T-helper 2 cell (primary cell): ENCODE data around the gene SLC49A3.
"Not testable (repeated sequence)": the region's sequence is repeated elsewhere in the genome, so short reads cannot be mapped to it uniquely, and the experiment has no call there.

ENCODE experiments used
- DNase-seq, 5 experiments: peaks; one replicate each; pipeline versions ENCODE4 v3.0.0 to v3.0.0-alpha.2; 2012 to 2022

The SLC49A3 gene

DNA sequence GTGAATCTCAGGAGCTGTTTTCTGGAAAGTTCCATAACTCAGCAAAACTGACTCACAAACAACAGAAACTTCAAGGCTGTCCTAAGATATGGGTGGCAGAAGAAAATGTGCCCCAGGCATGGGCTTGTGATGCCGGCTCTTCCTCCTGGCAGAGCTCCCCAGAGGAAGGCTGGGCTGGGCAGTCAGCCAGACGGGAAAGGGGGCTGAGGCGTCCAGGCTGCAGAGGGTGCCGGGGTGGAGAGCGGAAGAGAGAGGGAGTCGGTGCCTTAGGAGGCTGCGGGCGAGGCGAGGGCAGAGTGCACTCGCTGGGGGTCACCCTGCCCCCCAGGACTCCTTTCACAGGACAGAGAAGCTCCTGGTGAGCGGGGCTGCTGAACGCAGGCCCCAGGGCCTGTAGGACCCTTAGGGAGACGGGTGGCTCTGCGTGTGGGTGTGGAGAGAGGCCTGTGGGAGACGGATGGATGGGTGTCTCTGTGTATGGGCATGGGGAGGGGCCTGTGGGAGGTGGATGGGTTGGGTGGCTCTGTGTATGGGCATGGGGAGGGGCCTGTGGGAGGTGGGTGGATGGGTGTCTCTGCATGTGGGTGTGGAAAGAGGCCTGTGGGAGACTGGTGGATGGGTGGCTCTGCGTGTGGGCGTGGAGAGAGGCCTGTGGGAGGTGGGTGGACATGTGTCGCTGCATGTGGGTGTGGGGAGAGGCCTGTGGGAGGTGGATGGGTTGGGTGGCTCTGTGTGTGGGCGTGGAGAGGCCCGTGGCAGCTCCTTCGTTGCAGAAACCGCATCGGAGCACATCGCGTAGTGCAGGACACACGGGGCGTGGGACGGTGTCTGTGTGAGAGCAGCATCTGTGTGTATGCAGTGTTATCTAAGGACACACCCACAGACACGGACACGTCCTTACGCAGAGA lies 32.6 kb upstream of the SLC49A3 start:
- no peak for DNase-seq

GRCh38 chr4:720111-720860 lies 31.3 kb upstream of the SLC49A3 start:
- DNase-seq, result no peak

GRCh38 chr4:718460-718859 lies 29.5 kb upstream of the SLC49A3 start:
- no peak for DNase-seq

DNA sequence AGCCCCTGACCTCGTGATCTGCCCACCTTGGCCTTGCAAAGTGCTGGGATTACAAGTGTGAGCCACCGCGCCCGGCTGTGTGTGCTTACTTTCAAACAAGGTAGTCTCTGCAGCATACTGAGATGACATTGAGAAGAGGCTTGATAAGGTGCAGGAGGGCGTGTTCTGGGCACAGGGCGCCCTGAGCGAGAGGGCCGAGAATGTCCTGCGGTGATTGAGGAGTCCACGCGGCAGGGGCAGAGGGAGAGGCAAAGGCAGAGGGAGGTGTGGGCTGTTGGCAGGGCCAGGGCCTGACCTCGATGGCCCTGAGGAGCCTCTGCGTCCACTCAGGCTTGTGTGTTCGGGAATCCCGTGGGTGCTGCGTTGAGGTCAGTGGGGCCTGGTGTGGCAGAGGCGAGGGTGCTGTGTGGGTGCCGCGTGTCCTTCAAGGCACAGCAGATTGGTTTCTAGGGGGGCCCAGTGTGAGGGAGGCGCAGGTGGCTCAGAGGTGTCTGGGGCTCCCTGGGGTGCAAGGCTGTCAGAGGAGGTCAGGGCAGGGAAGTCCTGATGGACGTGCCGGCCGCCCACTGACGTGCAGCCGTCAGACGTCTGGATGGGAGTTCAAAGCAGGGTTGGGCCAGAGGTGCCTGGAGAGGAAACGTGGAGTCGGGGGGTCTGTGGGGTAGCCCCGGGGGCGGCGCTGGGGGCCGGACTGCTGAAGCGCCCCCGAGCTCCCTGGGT lies 28.8 kb upstream of the SLC49A3 start:
- DNase-seq, result no peak

DNA sequence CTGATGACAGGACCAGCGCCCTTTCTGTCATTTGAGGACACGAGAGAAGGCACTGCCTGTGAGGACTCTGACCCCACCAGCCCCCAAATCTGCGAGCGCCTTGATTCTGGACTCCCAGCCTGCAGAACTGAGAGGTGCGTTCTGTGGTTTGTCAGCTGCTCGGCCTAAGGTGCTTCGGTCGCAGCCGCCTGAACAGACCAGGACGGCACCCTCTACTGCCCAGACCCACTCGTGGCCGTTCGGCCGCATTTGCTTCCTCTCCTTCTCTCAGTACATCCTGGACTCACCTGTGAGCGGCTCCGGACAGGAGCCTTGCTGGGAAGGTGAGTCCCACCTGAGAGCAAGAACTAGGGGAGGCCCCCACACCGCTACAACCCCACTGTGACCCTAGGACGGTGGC lies 25.1 kb upstream of the SLC49A3 start:
- no peak for DNase-seq

DNA sequence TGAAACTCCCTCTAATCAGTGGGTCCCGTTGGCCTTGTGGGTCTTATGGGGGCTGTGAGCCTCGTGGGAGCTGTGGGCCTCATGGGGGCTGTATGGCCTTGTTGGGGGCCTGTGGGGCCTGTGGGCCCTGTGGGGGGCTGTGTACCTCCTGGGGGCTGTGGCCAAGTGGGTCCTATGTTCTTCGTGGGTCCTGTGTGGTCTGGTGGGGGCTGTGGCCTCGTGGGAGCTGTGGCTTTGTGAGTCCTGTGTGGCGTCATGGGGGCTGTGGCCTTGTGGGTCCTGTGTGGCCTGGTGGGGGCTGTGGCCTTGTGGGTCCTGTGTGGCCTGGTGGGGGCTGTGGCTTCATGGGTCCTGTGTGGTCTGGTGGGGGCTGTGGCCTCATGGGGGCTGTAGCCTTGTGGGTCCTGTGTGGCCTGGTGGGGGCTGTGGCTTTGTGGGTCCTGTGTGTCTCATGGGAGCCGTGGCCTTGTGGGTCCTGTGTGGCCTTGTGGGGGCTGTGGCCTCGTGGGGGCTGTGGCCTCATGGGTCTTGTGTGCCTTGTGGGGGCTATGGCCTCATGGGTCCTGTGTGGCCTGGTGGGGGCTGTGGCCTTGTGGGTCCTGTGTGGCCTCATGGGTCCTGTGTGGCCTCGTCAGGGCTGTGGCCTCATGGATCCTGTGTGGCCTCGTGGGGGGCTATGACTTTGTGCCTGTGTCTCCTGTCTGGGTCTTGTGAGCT lies 24.1 kb upstream of the SLC49A3 start:
- DNase-seq, result no peak

GRCh38 chr4:712093-712492 lies 23.1 kb upstream of the SLC49A3 start:
- DNase-seq, result no peak

DNA sequence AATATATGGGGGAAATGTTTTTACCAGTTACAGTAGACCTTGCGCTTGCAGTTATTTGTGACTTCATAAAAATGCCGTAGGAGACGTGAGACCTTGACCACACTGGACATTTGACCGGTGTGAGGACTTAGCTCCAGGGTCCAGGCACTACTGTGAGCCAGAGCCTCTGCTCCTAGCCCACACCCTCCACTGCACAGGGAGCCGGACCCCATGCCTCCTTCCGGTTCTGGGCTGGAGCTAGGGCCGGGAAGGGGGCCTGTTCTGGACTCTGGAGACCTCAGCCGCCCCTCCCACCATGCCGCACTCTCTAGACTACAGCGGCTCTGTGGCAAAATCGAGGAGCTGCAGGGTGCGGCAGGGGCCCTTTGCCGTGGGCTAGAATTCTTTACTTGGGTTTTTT lies 22.0 kb upstream of the SLC49A3 start:
- DNase-seq, result no peak

GRCh38 chr4:710116-710515 lies 21.2 kb upstream of the SLC49A3 start:
- no peak for DNase-seq

DNA sequence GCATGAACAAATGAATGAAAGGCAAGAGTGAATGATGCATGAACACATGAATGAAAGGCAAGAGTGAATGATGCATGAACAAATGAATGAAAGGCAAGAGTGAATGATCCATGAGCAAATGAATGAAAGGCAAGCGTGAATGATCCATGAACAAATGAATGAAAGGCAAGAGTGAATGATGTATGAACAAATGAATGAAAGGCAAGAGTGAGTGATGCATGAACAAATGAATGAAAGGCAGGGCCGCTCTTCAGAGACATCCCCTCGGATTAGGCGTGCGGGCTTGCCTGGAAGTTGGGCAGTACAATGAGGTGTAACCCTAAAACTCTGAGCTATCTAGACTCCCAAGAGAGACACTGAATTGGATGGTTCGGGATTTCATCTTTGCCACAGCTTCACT lies 20.4 kb upstream of the SLC49A3 start:
- DNase-seq, result no peak

DNA sequence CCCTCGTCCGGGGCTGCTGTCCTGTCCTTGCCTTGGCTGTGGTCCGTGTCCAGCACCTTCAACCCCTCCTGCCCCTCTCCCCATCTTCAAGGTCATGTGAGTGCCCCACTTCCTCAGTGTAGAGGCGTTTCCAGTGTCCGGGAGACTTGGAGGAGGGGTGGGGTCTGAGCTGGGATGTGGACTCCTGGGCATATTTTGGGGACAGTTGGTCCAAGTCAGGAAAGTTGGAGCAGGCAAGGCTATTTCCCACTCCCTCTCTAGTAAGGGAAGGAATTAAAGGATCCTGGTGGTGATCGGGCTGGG lies 19.6 kb upstream of the SLC49A3 start:
- no peak for DNase-seq

- no peak for DNase-seq
These were observed 19.1 kb upstream of the SLC49A3 start for GRCh38 chr4:707929-708630.

GRCh38 chr4:706834-707598 lies 18.1 kb upstream of the SLC49A3 start:
- DNase-seq, result no peak

DNA sequence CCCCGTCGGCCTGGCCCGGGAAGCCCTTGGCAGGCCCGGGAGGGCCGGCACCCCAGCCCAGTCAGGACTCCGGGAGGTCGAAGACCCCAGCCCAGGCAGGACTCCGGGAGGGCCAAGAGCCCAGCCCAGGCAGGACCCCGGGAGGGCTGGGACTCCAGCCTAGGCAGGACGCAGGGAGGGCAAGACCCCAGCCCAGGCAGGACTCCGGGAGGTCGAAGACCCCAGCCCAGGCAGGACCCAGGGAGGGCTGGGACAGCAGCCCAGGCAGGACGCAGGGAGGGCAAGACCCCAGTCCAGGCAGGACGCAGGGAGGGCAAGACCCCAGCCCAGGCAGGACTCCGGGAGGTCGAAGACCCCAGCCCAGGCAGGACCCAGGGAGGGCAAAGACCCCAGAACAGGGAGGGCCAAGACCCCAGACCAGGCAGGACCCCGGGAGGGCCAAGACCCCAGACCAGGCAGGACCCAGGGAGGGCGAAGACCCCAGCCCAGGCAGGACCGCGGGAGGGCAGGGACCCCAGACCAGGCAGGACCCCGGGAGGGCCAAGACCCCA lies 17.2 kb upstream of the SLC49A3 start:
- DNase-seq, result not testable (repeated sequence)

DNA sequence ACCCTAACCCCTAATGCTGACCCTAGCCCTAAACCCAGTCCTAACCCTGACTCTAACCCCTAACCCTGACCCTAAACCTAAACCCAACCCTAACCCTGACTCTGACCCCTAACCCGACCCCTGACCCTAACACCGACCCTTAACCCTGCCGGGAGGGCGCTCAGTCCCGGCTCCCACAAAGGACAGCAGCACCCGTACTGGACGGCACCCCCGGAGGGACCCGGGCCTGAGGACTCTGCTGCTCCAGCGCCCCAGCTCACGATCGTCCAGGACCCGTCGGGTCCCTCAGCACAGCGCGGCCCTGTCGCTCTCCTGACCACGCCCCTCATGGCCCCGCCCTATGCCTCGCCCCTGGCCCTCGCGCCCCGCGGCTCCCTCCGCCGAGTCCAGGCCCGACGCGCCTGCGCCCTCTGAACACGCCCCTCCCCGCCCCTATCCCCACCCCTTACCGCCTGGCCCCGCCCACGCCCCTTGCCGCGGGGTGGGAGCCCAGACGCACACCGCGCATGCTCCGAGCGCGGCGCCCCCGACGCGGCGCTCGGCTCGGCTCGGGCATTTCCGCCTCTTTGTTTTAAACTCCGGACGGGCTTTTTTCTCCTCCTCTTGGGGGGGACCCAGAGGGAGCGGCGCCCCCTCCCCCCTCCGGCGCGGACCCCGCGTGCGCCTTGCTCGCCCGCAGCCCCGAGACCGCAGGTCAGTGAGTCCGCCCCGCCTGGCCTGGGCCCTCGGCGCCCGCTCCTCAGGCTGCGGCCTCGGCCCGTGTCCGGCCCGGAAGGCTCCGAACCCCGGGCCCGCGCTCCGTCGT lies 16.5 kb upstream of the SLC49A3 start, which contains the start of gene PCGF3:
Gene PCGF3, plus strand, starts transcription at position 555 of the 805 bp plus-strand sequence. CDS start 27,849 bp downstream, outside the sequence.
- peak; percentile 86 to 98 (median 96) for DNase-seq

GRCh38 chr4:704971-705277 lies 16.0 kb upstream of the SLC49A3 start:
- DNase-seq, result no peak

GRCh38 chr4:704198-704891 lies 15.4 kb upstream of the SLC49A3 start:
- no peak for DNase-seq

- DNase-seq, result no peak
These were observed 14.6 kb upstream of the SLC49A3 start for GRCh38 chr4:703336-704197.

- DNase-seq, result no peak
These were observed 13.7 kb upstream of the SLC49A3 start for GRCh38 chr4:702618-703048.
